ENCODE measurements around the gene SETD5. TPM values are rescaled to one million over a fixed set of nuclear protein-coding genes. Genes with fewer than 3 reads are reported as not detected.

Gene SETD5
- total and polyA plus RNA-seq, 2 donors (not counting 3 experiments of a cell fraction or from before 2014, with no cell fraction given): 48.2 to 149 TPM

- Histone ChIP-seq H4K20me1 (replicated peaks; ENCODE audit: control insufficient read depth, extremely low read depth, insufficient read depth, low read length) (peaks cover 36% of the 10 kb centered on the region), H3K9me1 (replicated peaks; ENCODE audit: control insufficient read depth, extremely low read depth, insufficient read depth, low read length) (no peaks in the 10 kb centered on the region), H3K9ac (replicated peaks; ENCODE audit: extremely low read depth, insufficient read depth, low read length) (no peak overlapping the region), H3K27ac (ENCODE audit: insufficient read depth, low read depth, low read length) (no peak overlapping the region), H3K4me1 (ENCODE audit: control insufficient read depth, extremely low read depth, insufficient read depth, low read length) (peaks cover 46% of the 10 kb centered on the region), H2AFZ (ENCODE audit: low read depth, low read length) (no peak overlapping the region), H3K9me3 (replicated peaks; ENCODE audit: control insufficient read depth, insufficient read depth, low read length) (no peaks in the 10 kb centered on the region), H3K36me3 (ENCODE audit: control insufficient read depth in 2 of 2, extremely low read depth in 1 of 2, insufficient read depth in 2 of 2, low read length in 2 of 2) (no peaks in the 10 kb centered on the region), H3K79me2 (ENCODE audit: control insufficient read depth, insufficient read depth, low read length) (peaks cover 93% of the 10 kb centered on the region), H3K27me3 (ENCODE audit: control insufficient read depth in 2 of 2, insufficient read depth in 2 of 2, low read length in 2 of 2) (no peaks in the 10 kb centered on the region), H3K4me3 (replicated peaks in 1 of 3; ENCODE audit: insufficient read depth in 1 of 3, low read depth in 1 of 3, low read length in 3 of 3) (no peak overlapping the region), H3K4me2 (ENCODE audit: insufficient read depth, low read length) (peak overlapping the region; percentile 96)
- intact Hi-C loops (cut with micrococcal nuclease): no loop called here
- TF ChIP-seq CTCF (IDR thresholded peaks at IDR 0.05; ENCODE audit: extremely low read depth in 1 of 2, insufficient read depth in 1 of 2, low read depth in 1 of 2, low read length in 2 of 2) (no peak), JUN (IDR thresholded peaks at IDR 0.05; ENCODE audit: borderline replicate concordance, insufficient read depth, insufficient read length, low read depth) (no peak), EZH2 (IDR thresholded peaks at IDR 0.05; ENCODE audit: borderline replicate concordance, low read depth, low read length, severe bottlenecking) (no peak), MAX (IDR thresholded peaks at IDR 0.05; ENCODE audit: insufficient read depth, insufficient read length) (no peak), MYC (IDR thresholded peaks at IDR 0.05; ENCODE audit: low read depth, low read length) (no peak), FOS (IDR thresholded peaks at IDR 0.05; ENCODE audit: borderline replicate concordance, insufficient read depth, low read length) (no peak), POLR2A (IDR thresholded peaks at IDR 0.05; ENCODE audit: low read depth, low read length) (no peak), GATA2 (IDR thresholded peaks at IDR 0.05; ENCODE audit: insufficient read depth, insufficient read length, low read depth, low read length) (no peak), POLR2AphosphoS5 (IDR thresholded peaks at IDR 0.05; ENCODE audit: insufficient read depth, low read depth, low read length) (no peak)
- dilution Hi-C loops (cut with MboI; ENCODE audit: extremely low pct_ligation_motif_present, low sequenced_read_pairs): no loop called here
- DNase-seq (ENCODE audit: low read depth, low spot score) (no peak), FAIRE-seq (no peak)
- ChIA-PET CTCF (interaction anchor here (1.0 to 1.1 kb wide), 2 partner anchors 19 to 39 kb away, joined by 3 to 5 read pairs; partner anchors contain the start of gene THUMPD3), POLR2A (no interaction called here)
- no TSS peak for BruUV-seq (replicated peaks)
Measured at GRCh38 chr3:9401986-9402385, 4.6 kb downstream of the SETD5 start.

Data from endothelial cell of umbilical vein (primary cell).